Measurements from ENCODE around the gene GALNT14.

The GALNT14 gene

DNA sequence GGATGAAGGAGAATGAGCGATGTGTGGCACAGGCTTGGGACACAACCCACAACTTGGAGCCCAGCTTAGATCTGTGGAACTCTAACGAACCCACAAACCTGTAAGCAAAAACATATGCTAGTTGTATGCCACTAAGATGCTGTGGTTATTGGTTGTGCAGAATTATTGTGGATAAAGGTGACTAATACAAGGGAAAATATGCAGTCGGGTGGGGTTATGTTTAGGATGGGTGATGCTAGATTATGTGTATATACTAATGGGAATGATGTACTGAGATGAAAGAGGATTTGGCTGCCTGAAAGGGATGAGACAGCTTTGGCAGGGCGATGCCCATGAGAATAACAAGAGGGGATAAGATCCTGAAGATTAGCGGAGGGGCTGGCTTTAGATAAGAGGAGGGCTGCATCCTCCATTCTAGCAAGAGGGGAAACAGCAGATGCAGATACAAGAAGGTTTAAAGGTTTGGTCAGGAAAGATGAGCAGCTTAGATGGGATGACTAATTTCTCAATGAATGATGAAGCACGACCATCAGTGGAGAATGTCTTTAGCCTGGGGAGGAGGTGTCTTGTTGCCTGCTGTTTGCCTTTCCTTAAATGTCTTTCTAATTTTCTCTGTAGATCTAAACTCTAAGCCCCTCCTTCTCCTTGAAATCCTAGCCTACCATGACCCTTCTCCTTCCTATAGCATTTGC is 49.6 kb downstream of the GALNT14 start:
- DNase-seq (ENCODE audit: low read depth in 2 of 2) = no peak

DNA sequence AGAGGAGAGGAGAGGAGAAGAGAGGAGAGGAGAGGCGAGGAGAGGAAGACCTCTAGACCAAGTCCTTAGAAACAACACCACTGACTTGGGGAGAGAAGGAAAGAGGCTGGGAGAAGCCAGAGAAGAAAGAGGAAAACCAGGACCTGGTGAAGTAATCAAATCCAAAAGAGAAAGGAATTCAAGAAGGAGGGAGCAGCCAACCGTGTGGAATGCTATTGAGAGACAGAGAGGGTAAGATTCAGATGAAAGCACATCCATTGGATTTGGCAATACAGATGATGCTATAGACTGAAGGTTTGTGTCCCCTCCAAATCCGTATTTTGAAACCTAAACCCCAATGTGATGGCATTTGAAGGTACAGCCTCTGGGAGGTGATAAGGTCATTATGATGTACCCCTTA is 50.7 kb downstream of the GALNT14 start:
- DNase-seq (ENCODE audit: low read depth in 2 of 2) = no peak

DNA sequence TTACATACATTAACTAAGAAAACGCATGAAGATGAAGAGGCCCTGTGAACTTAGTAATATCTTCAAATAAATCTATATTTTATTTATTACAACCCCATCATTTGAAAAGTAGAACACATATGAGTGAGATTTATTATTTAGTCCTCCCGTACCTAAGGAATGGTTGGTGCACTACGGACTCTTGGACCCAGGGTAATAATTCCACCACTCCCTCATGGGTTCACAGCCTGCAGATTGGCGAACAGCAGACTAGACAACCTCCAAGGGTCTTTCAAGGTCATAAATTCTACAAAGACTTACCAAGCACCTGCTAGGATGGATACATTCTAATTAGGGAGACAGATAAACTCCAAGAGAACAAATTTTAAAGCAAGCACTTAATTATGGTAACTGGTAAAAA is 51.6 kb downstream of the GALNT14 start:
- DNase-seq (ENCODE audit: low read depth in 2 of 2) = no peak

DNA sequence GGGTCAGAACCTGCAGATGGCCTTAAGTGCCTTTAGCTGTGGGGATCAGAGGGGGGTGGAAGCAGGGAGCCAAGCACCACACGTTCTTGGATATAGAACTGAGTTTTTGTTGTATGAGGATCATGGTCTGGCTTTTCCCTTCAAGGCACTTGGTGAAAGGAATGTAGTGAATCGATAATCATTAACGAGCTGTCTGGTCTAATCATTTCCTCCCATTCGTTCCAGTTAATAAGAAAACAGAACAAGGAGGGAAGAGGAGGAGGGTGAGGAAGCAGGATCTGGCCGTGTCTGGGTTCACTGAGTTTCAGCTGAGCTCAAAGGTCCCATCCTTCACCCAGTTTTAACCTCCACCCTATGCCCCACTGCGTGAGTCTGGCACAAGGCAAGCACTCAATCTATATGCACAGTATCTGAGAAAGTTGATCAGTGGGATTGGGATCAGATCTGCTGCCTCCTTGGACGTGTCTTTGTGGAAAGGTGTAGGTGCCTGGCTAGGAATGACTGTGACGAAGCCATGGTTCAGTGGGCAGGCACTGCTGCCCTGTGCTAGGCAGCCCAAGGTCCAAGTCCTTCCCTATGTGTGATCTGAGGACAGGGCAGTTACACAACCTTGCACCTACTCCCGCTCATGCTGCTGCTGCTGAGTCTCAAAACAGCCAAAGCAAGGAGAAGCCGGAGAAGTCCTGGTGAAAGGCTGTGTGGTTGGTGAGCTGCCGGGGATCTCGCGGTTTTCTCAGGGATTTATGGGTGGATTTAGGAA is 54.8 kb downstream of the GALNT14 start:
- DNase-seq (ENCODE audit: low read depth in 2 of 2) = no peak

DNA sequence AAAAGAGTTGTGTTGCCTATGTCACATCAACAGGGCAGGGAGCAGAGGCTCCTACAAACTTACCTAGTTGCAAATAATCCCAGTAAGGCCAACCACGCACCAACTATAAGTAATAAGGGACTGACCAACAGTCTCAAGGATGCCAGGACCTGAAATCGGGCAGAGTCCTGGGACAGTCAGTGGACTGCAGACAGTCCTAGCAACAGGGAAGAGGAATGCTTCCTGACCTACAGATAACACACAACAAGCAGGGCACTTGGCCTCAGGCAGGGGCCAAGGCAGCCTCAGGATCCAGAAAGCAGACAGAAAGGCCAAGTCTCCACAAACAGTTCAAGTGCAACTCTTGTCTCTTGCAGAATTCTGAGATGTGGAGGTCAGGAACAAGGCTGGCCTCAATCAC is 56.2 kb downstream of the GALNT14 start:
- DNase-seq (ENCODE audit: low read depth in 2 of 2) = no peak

DNA sequence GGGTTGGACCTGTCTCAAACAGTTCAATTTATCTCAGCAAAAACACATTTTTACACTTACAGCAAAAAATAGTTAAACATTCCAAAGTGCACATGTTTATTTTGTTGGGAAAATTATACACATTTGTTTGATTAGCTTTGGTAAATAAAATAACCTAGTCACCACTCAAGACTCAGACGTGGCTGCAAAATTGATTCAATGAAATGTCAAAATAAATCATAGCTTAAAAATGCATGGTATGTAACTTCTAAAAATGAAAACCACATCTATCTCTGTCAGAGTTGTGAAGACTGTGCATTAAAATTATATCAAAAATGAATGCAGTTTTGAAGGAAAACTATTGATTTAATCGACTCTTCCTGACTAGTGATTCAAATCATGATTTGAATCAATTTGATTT is 56.7 kb downstream of the GALNT14 start:
- DNase-seq (ENCODE audit: low read depth in 2 of 2) = no peak

DNA sequence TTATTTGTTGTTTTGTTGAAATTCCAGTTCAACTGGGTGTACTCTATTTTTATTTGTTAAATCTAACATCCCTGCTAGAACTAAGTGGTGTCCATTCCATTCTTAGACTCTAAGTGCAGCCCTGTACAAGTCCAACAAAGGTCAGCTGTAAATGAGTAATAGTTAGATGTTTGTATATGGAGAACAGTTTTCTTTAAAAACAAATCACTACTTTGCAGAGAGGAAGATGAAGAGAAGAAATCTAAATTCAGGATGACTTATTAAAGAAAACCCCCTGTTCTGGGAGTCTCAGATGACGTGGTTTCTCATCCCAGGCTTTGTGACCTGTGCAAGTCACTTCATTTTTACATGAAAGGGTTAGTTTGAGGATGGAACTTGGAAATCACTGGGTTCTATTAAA is 57.9 kb downstream of the GALNT14 start:
- DNase-seq (ENCODE audit: low read depth in 2 of 2) = no peak

DNA sequence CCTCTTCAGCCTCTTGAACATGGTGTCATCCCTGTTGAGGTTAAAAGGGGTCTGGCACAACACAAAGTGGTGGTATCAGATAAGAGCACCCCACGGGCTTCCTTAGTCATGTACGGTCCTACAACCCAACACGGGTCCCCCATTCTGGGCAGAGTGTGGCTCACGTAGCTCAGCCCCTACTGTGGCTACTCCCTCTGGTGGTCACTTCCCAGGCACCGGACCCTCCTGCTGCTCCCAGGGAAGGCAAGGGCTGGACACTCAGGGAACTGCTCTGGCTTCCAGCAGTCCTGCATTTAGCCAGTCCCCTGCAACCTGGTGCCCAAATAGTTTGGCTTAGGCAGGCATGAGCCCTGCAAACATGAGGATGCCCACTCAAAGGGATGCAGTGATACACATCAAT is 58.6 kb downstream of the GALNT14 start:
- DNase-seq (ENCODE audit: low read depth in 2 of 2) = no peak

DNA sequence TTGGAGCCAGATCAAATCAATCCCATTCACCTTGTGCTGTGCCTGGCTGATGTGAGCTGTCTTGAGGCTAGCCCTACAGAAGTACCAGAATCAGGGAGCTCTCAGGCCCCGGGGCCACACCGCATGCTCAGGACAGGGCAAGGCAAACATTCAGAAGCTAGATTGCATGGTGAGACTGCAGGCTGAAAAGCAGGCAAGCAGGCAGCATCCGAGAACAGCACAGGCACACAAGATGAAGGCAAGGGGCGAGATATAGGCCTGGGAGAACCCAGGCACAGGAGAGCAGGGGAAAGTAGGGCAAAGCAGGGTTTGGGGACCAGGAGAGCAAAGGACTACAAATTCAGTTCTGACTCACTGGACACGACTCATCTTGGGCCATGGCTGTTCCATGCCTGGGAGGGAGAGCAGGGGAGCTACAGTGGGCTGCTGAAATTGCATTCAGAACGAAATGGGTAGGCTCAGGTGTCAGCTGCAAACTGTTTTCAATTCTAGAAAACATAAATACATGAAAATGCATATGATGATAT is 59.6 kb downstream of the GALNT14 start:
- DNase-seq (ENCODE audit: low read depth in 2 of 2) = no peak

DNA sequence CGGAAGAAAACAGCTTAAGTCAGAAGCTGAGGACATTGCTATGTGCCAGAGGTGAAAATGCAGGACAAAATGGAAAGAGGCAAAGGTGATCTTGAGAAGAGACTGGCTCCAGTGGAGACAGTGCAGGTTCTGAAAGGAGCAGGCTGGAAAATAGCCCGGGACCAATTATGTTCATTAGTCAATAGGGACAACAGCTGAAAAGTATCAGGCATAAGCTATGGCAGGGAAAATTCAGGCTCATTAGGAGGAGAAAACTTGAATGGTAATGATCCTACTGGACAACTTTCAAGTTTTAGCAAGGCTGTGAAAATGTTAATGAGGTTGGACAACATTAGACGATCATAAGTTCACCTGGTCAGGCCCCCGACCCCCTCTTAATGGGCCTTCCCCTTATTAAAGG is 60.2 kb downstream of the GALNT14 start:
- no peak for DNase-seq (ENCODE audit: low read depth in 2 of 2)

DNA sequence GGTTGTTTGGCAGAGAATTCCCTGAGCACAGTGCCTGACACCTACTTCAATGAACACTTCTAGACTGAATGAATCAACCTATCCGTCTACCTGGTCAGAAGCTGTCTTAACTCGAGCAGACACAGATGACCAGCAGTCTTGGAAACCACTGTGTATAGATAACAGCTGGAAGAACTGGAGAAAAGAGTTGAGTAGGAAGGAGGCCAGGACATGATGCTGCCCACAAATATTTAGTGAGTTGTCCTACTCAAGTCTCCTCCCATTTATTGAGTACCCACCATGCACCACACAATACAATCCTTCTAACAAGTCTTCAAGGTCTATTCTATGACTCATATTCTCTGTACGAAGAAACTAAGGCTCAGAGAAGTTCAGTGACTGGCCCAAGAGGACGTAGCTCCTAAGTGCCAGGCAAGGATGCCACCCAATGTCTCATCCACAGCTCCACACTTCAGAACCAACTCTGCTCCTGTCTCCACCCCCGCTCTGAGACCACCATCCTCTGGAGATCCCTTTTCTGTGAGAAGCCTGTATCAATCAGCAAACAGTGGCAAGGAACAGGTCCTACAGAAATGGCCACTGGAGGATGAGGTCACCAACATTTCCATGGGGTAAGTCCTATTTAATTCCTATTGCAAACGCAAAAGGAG is 62.2 kb downstream of the GALNT14 start:
- DNase-seq (ENCODE audit: low read depth in 2 of 2) = no peak

DNA sequence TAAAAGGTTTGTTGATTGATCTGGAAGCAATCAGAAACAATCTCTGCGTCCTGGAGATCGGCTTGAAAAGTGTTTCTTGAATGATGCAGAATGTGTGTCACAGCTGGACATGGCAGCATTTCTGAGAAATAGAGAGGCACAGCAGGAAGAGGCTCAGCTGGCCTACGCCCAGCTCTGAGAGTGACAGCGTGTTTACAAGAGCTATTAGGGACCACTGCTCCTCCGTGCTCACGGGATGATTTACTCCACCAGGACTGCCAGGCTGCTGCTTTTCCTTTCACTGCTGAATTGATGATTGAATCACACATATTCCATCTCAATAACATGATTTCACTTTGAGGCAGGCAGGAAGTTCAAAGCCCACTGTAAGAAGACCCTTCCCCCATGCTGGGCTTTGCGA is 62.8 kb downstream of the GALNT14 start:
- no peak for DNase-seq (ENCODE audit: low read depth in 2 of 2)

DNA sequence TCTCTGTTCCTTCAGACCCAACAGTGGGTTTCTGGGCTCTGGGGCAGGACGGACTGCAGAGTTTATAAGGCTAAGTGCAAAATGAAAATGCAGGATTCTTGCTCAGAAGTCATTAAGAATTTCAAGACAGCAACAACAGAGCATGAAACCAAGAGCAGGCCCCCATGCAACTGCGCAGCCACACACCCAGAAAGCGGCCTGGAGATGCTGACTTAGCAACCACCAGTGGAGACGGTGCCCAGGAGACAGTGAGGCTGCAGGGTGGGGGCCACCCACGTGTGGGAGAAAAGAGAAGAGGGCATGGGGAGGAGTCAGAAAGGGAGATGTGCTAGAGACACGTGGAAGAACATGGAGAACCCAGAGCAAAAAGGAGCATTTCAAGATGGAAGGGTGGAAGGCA is 66.5 kb downstream of the GALNT14 start:
- DNase-seq (ENCODE audit: low read depth in 2 of 2) = no peak

DNA sequence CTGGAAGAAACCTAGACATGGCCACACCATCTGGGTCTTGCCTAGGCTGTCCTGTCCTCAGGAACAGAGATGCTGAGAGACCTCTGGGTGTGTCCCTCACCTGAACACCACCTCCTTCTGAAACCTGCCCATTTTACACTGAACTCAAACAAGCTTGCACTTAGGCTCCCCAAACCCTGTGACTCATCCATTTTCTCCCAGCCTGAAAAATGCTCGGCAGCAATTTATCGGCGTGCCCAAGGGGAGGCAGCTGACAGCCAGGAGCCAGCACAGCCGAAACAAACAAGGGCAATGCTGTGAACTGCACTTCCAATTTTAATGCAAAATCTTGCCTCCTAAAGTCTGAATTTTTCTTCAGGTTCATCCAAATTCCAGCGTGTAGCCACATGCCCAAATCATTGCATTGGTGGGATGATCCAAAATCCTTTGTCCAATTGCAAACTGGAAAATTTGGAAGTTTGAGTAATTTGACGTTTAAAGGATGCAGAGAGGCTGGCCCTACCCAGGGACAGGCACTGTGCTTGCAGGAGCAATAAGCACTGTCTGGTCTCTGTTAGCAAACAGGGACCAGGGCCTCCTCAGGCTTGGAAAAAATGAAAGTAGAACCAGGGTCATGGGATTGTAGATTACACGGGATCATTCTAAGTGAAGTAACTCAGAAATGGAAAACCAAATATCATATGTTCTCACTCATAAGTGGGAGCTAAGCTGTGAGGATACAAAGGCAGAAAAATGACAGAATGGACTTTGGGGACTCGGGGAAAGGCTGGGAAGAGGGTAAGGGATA is 67.7 kb downstream of the GALNT14 start:
- no peak for DNase-seq (ENCODE audit: low read depth in 2 of 2)

DNA sequence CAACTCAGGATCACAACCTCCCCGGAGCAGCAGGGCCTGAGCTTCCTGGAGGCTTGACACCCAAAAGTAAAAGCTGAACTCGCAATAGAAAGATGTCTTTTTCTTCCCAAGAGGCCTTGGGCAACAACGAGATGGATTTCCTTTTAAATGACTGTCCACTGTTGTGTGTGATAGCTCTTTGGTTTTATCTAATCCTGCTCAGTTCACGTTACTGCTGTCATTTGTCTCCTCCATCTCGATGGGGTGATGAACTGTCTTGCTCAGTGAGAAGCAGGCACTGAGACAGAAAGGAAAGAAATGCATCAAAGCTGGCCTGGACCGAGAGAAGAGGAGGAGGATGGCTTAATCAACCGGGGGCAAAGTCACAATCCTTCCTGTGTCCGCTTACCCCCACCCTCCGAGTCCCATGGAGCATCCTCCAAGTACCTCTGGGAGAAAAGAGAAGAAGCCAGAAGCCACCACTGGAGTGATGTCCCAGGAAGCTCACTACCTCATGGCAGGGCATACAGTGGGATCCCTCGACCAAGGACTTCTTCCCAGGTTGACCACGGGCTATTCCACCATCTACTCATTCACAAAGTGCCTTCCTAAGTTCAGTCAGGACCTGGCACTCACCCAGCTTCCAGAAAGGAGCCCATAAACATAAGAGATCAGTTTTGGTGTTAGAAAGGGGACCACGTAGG is 68.5 kb downstream of the GALNT14 start:
- DNase-seq (ENCODE audit: low read depth in 2 of 2) = no peak

DNA sequence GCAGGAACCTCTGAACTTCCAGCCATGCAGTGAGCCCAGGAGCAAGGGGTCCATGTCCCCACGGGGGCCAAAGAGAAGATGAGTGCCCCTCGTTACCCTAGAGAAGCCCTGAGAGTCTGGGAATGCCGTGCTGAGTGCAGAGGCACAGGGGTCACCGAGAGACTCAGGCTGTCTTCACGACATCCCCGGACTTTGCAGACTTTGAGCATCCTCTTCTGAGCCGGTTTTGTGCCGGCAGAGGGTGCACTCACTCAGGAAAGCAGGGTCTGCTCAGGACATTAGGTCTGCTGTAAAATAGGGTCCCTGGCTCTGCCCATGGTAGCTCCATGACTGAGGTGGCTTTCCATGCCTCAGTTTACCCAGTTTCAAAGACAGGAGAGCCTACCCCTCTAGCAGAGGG is 71.0 kb downstream of the GALNT14 start:
- DNase-seq (ENCODE audit: low read depth in 2 of 2) = no peak

DNA sequence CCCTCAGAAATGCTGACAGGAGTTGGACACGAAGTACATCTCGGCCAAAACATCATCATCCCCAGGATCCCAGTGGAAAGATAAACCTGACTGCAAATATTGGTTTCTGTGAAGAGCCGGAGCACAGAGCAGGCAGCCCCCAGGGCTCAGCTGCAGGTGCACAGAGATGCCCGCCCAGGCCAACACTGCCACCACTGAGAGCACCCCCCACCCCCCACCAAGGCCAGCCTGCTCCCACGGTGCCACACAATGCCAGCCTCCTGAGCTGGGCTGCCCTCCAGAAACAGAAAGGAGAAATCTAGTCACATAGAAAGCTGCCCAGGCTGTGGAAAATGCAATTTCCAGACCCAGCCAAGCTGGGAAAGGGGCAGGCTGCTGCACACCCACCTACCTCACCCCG is 71.7 kb downstream of the GALNT14 start:
- DNase-seq (ENCODE audit: low read depth in 2 of 2) = no peak

DNA sequence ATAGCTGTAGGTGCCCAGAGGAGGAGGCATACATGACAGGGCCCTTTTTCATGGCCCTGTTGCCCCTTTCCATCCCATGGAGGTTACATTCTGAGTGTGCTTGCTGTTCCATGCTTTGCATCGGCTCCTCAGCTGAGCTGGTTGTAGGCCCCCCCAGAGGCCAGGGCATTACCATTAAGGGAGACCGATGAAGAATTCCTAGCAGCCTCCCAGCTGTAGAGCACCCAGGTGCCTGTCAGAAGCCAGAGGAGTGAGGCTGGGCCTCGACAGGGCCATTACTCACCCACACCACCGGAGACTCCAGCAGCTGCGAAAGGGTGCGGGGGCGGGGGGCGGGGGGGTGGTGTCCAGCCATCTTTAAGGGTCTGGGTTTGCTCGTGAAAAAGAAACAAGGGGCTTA is 72.2 kb downstream of the GALNT14 start:
- no peak for DNase-seq (ENCODE audit: low read depth in 2 of 2)

DNA sequence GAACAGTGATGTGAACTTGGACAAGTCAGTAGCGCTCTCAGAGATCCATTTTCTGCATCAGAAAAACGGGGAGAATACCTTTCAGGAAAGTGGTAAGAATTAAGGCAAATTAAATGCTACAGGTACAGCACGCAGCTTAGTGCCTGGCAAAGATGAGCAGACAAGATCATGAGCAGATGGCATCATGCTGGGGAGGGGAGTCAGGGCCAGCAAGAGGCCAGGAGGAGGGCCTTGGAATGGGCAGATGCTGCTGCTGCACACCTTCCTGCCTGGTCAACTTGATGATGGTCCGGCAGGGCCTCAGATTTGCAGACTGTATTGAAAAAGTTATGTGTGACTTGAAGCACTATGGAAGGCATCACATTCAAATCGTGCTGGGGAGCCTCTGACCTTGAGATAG is 72.9 kb downstream of the GALNT14 start:
- DNase-seq (ENCODE audit: low read depth in 2 of 2) = no peak

DNA sequence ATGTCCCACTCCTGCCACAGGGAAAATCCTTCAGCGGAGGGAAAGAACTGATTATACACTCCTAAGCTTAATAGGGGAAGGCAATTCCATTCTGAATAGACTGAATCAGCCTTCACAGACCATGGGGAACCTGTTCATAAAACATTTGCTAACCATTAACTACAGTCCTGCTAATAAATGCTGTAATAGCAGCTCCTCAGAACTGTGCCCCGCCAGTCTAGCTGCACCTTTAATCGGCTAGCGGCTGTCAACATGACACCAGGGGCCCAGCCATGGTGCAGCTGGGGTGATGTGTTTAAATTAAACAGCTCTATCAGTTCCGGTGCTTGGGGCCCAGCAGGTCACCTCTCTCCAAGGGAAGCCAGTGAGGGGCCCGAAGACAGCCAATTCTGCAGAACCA is 77.8 kb downstream of the GALNT14 start:
- DNase-seq (ENCODE audit: low read depth in 2 of 2) = no peak

Data from stimulated activated CD4-positive, alpha-beta T cell treated with anti-CD3 and anti-CD28 coated beads, Interleukin-15, amount 100 ng/mL, for 48 hours (primary cell).